Pancreas (tissue), 10 donors: Measurements from ENCODE around the gene PDE6A. TPM values are rescaled to one million over a fixed set of nuclear protein-coding genes. Genes with fewer than 3 reads are reported as not detected.

Experiments
- ATAC-seq, 4 donors: fragments of 200-7000 bp; cut with Tn5 transposase; one replicate each; pipeline versions ENCODE4 v1.8.0 to v1.9.1; 2020; ENCODE audit warnings: mild to moderate bottlenecking in 4 of 4, moderate library complexity in 4 of 4
- DNase-seq, 6 donors: peaks; one replicate each; pipeline ENCODE4 v3.0.0-alpha.2; 2020
- FAIRE-seq: peaks from 2 replicates; lab custom pipeline; 2012; peaks lifted over from hg19 to GRCh38; lab: Jason Lieb, UNC
- H3K27ac ChIP-seq, 4 donors: fragments of 200-600 bp; sonication (generic); 1 replicate in 3 of 4; 2 replicates in 1 of 4; pipeline versions ENCODE4 v1.5.0 to v1.8.0; 2020
- H3K27me3 ChIP-seq, 4 donors: fragments of 200-600 bp; one replicate each; pipeline ENCODE4 v1.8.0; 2021
- H3K36me3 ChIP-seq, 3 donors: fragments of 200-600 bp; sonication (generic) in 1 of 3; one replicate each; pipeline versions ENCODE4 v1.5.0 to v1.8.0; 2020 to 2021
- H3K4me1 ChIP-seq, 3 donors: fragments of 200-600 bp; one replicate each; pipeline ENCODE4 v1.8.0; 2021
- H3K4me3 ChIP-seq, 4 donors: fragments of 200-600 bp; sonication (generic) in 2 of 4; one replicate each; pipeline versions ENCODE4 v1.5.0 to v1.8.0; 2020 to 2021
- H3K9me3 ChIP-seq, 4 donors: fragments of 200-600 bp; one replicate each; pipeline ENCODE4 v1.8.0; 2021
- WGBS, 2 donors: extraction: QIAGEN DNeasy Blood & Tissue Kit; methylation state at CpG; one replicate each; pipeline ENCODE4 v1.1.7; 2013; 5-methylcytosine and 5-hydroxymethylcytosine counted together
- intact Hi-C, 3 donors: fragments of 100-400 bp; cut with DNase I; formaldehyde crosslinking; loops; one replicate each; pipeline versions ENCODE4 v1.11.1 to v1.14.2; 2022
- polyA plus RNA-seq, 2 donors: library from polyadenylated mRNA; stranded (reverse); fragments of 200-250 nt; gene quantifications; one replicate each; pipeline ENCODE4 v1.2.3, GENCODE V29; 2013
- total RNA-seq, 6 donors: library from RNA; stranded (reverse); fragmentation: NEBNext Ultra II Directional in 4 of 6; extraction: Animal tissue kit (Norgen Biotek cat#: 25700) in 4 of 6; gene quantifications; one replicate each; pipeline versions ENCODE4 v1.2.1 to v1.2.4, GENCODE V29; 2021 to 2023
- TF ChIP-seq, protein P1 (sequence below), 4 donors: fragments of 200-600 bp; sonication (generic) in 3 of 4; IDR thresholded peaks; one replicate each; pipeline versions ENCODE4 v1.5.0 to v1.8.0; 2021; ENCODE audit warnings: antibody characterized with exemption in 4 of 4
- donor health status: healthy with polysubstance abuse.
- donor health status: DM: no; HTN: no; CAD: no; lungs with moderate emphysema.
- donor health status: DM: no; HTN: no; CAD: no.
- donor health status: control.
- donor health status: control.
- donor health status: Bipolar disorder and iron deficiency.
- donor health status: DM: yes; HTN: yes; CAD: no.
- donor health status: DM: no; HTN: no; CAD: no.
- donor health status: DM: no; HTN: no; CAD: no.
- donor health status: DM: yes; HTN: yes; CAD: no.

The PDE6A gene
- total and polyA plus RNA-seq, 8 donors, result not detected

DNA sequence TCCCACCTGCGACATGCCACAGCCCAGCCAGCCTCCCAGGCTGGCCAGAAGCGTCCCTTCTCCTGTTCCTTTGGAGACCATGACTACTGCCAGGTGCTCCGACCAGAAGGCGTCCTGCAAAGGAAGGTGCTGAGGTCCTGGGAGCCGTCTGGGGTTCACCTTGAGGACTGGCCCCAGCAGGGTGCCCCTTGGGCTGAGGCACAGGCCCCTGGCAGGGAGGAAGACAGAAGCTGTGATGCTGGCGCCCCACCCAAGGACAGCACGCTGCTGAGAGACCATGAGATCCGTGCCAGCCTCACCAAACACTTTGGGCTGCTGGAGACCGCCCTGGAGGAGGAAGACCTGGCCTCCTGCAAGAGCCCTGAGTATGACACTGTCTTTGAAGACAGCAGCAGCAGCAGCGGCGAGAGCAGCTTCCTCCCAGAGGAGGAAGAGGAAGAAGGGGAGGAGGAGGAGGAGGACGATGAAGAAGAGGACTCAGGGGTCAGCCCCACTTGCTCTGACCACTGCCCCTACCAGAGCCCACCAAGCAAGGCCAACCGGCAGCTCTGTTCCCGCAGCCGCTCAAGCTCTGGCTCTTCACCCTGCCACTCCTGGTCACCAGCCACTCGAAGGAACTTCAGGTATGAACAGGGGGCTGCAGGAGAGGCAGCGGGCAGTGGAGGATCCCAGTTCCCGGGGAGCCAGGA, 108.0 kb downstream of the PDE6A start:
- Histone ChIP-seq H3K27ac (no peak overlapping the region), H3K36me3 (no peaks in the 10 kb centered on the region), H3K4me1 (no peaks in the 10 kb centered on the region), H3K9me3 (no peaks in the 10 kb centered on the region), H3K4me3 (no peak overlapping the region), H3K27me3 (no peaks in the 10 kb centered on the region)
- no peak for DNase-seq
- TF ChIP-seq, protein P1, sequence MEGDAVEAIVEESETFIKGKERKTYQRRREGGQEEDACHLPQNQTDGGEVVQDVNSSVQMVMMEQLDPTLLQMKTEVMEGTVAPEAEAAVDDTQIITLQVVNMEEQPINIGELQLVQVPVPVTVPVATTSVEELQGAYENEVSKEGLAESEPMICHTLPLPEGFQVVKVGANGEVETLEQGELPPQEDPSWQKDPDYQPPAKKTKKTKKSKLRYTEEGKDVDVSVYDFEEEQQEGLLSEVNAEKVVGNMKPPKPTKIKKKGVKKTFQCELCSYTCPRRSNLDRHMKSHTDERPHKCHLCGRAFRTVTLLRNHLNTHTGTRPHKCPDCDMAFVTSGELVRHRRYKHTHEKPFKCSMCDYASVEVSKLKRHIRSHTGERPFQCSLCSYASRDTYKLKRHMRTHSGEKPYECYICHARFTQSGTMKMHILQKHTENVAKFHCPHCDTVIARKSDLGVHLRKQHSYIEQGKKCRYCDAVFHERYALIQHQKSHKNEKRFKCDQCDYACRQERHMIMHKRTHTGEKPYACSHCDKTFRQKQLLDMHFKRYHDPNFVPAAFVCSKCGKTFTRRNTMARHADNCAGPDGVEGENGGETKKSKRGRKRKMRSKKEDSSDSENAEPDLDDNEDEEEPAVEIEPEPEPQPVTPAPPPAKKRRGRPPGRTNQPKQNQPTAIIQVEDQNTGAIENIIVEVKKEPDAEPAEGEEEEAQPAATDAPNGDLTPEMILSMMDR (IDR thresholded peaks at IDR 0.05), result no peak
- FAIRE-seq, result no peak
- WGBS, 2 donors, result 82 to 83% methylated on average over 16 to 18 of the region's 18 CpGs
- no peak for ATAC-seq
- intact Hi-C loops, result loop anchor here in 2 of 3 donors (5.0 kb wide), 1 partner anchor 156 kb away; no protein-coding TSS in a partner anchor

DNA sequence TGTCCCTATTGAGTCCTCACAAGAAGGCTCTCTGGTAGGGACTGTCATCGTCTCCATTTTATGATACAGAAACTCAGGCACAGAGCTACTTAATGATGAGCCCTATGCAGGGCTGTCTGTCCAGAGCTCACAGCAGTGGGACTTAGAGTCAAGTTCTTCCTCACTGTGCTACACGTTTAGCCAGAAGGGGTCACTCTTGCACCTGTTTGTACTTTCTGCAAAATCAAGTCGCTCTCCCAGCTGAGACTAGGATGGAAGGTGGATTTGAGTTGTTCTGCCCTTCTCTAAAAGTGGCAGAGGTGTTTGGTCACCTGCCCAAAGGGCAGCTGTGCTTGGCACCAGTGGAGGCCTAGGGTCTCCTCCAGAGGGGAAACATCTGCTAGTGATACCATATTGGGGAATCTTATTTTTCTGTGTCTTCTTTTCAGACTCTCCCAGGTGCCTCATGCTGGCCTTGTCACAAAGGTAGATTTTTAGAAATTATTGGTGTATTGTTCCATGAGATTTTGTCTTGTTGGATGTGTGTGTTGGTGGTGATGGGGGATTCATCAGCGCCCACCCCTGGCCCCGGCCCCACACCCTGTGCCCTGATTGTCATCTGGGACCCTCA, 110.2 kb downstream of the PDE6A start:
- no peaks in the 10 kb centered on the region for H3K27me3 ChIP-seq
- WGBS, 2 donors, result 45 to 53% methylated on average over 5 of the region's 5 CpGs
- TF ChIP-seq, protein P1 (IDR thresholded peaks at IDR 0.05), result peak; percentile 19 to 60 (median 42)
- H3K36me3 ChIP-seq, result no peaks in the 10 kb centered on the region
- H3K4me3 ChIP-seq, result no peak overlapping the region
- H3K9me3 ChIP-seq, result no peaks in the 10 kb centered on the region
- FAIRE-seq (no peak), ATAC-seq (peak in 3 of 4 donors; percentile 79 to 89 (median 83)), DNase-seq (peak in 3 of 6 donors; percentile 41 to 72 (median 54))
- H3K27ac ChIP-seq, result no peak overlapping the region
- intact Hi-C loops, result no loop called here
- H3K4me1 ChIP-seq, result no peaks in the 10 kb centered on the region

- Histone ChIP-seq H3K9me3 (no peaks in the 10 kb centered on the region), H3K36me3 (no peaks in the 10 kb centered on the region), H3K27ac (no peak overlapping the region), H3K4me3 (no peak overlapping the region), H3K27me3 (no peaks in the 10 kb centered on the region), H3K4me1 (no peaks in the 10 kb centered on the region)
- ATAC-seq (no peak), DNase-seq (no peak), FAIRE-seq (no peak)
- WGBS, 2 donors, result 88 to 90% methylated on average over 30 of the region's 30 CpGs
- TF ChIP-seq, protein P1 (IDR thresholded peaks at IDR 0.05), result no peak
- intact Hi-C loops, result no loop called here
These were observed 111.3 kb downstream of the PDE6A start for GRCh38 chr5:149833116-149833827.

- DNase-seq, result no peak
- WGBS, 2 donors, result 88 to 90% methylated on average over 12 of the region's 12 CpGs
- TF ChIP-seq, protein P1 (IDR thresholded peaks at IDR 0.05), result no peak
- H3K27me3 ChIP-seq, result no peaks in the 10 kb centered on the region
- H3K4me1 ChIP-seq, result no peaks in the 10 kb centered on the region
- no peak for FAIRE-seq
- no peak overlapping the region for H3K27ac ChIP-seq
- intact Hi-C loops, result no loop called here
- no peak for ATAC-seq
- no peaks in the 10 kb centered on the region for H3K9me3 ChIP-seq
- H3K36me3 ChIP-seq, result no peaks in the 10 kb centered on the region
- H3K4me3 ChIP-seq, result no peak overlapping the region
These were observed 112.0 kb downstream of the PDE6A start for GRCh38 chr5:149832636-149833035.
